Common myeloid progenitor, CD34-positive (primary cell): ENCODE data around the gene ANO2. TPM values are rescaled to one million over a fixed set of nuclear protein-coding genes. Genes with fewer than 3 reads are reported as not detected.

Source experiments
- CTCF ChIA-PET: fragments of 350-600 bp; sonication (Branson Sonifier 250); formaldehyde crosslinking; loops from one replicate; lab custom pipeline; 2021; ENCODE audit warnings: antibody characterized with exemption; lab: Charles Lee
- POLR2A ChIA-PET: fragments of 350-600 bp; sonication (Branson Sonifier 250); formaldehyde crosslinking; loops from one replicate; lab custom pipeline; 2021; ENCODE audit warnings: antibody characterized with exemption; lab: Charles Lee
- DNase-seq, 3 donors: peaks; one replicate each; pipeline versions ENCODE4 v3.0.0 to v3.0.0-alpha.2; 2013
- H3K27ac ChIP-seq, 2 experiments: 1 replicate in 1 of 2; 2 replicates in 1 of 2; pipeline ENCODE4 v1.7.0; 2013; ENCODE audit warnings: inconsistent platforms in 2 of 2, low read length in 2 of 2, mild to moderate bottlenecking in 2 of 2, low read depth in 1 of 2, moderate library complexity in 1 of 2; ENCODE audit not compliant: severe bottlenecking in 2 of 2, insufficient read depth in 1 of 2, poor library complexity in 1 of 2
- H3K27me3 ChIP-seq, 5 experiments: replicated peaks in 2 of 5; 1 replicate in 3 of 5; 2 replicates in 2 of 5; pipeline versions ENCODE4 v1.6.1 to v1.7.0; 2013; ENCODE audit warnings: low read length in 4 of 5, mild to moderate bottlenecking in 2 of 5, moderate library complexity in 2 of 5, inconsistent platforms in 1 of 5; ENCODE audit not compliant: insufficient read depth in 5 of 5, control insufficient read depth in 4 of 5
- H3K36me3 ChIP-seq, 4 experiments: 1 replicate in 2 of 4; 2 replicates in 2 of 4; pipeline versions ENCODE4 v1.6.1 to v1.7.0; 2013; ENCODE audit warnings: low read length in 3 of 4, control low read depth in 1 of 4, mild to moderate bottlenecking in 1 of 4; ENCODE audit not compliant: control insufficient read depth in 4 of 4, insufficient read depth in 4 of 4
- H3K4me1 ChIP-seq, 4 experiments: 1 replicate in 3 of 4; 2 replicates in 1 of 4; pipeline versions ENCODE4 v1.6.1 to v1.7.1; 2013; ENCODE audit warnings: low read length in 3 of 4, mild to moderate bottlenecking in 3 of 4, control low read depth in 1 of 4, inconsistent platforms in 1 of 4, moderate library complexity in 1 of 4; ENCODE audit not compliant: control insufficient read depth in 4 of 4, insufficient read depth in 4 of 4; ENCODE audit errors: control extremely low read depth in 1 of 4
- H3K4me3 ChIP-seq, 7 experiments: 1 replicate in 4 of 7; 2 replicates in 3 of 7; pipeline versions ENCODE4 v1.5.1 to v1.7.0; 2013; ENCODE audit warnings: mild to moderate bottlenecking in 7 of 7, low read length in 6 of 7, moderate library complexity in 6 of 7, inconsistent platforms in 2 of 7, low read depth in 2 of 7, control low read depth in 1 of 7; ENCODE audit not compliant: insufficient read depth in 4 of 7, control insufficient read depth in 1 of 7; ENCODE audit errors: extremely low read depth in 1 of 7
- H3K9me3 ChIP-seq, 5 experiments: 1 replicate in 4 of 5; 2 replicates in 1 of 5; pipeline versions ENCODE4 v1.6.1 to v1.7.1; 2013; ENCODE audit warnings: low read length in 4 of 5, mild to moderate bottlenecking in 2 of 5, inconsistent platforms in 1 of 5, low read depth in 1 of 5, moderate library complexity in 1 of 5; ENCODE audit not compliant: control insufficient read depth in 4 of 5, insufficient read depth in 2 of 5; ENCODE audit errors: control extremely low read depth in 1 of 5
- WGBS: methylation state at CpG from one replicate; pipeline ENCODE4 v1.1.5; 2013; ENCODE audit not compliant: insufficient coverage; 5-methylcytosine and 5-hydroxymethylcytosine counted together
- polyA plus RNA-seq: library from polyadenylated mRNA; unstranded; fragments of 120-200 nt; gene quantifications from one replicate; pipeline ENCODE4 v1.2.1, GENCODE V29; 2013

ANO2 gene
- polyA plus RNA-seq = 0.09 TPM

- ChIA-PET POLR2A (no interaction called here), CTCF (interaction anchor here (1.5 to 1.9 kb wide), 2 partner anchors 18 to 21 kb away, joined by 4 to 5 read pairs; no protein-coding TSS in a partner anchor)
- peaks cover 0 to 3% (median 0%) of the 10 kb centered on the region in 5 experiments for H3K9me3 ChIP-seq
- 4% methylated on average over 53 of the region's 66 CpGs for WGBS
- H3K27ac ChIP-seq = no peak within 1 kb of the TSS
- peaks cover 0 to 29% (median 14%) of the 10 kb centered on the region in 4 experiments for H3K4me1 ChIP-seq
- peaks cover 7 to 36% (median 31%) of the 10 kb centered on the region in 5 experiments for H3K27me3 ChIP-seq
- DNase-seq = peak; percentile 15 to 49 (median 26)
- peak within 1 kb of the TSS; percentile 8 to 72 (median 35) for H3K4me3 ChIP-seq
- H3K36me3 ChIP-seq = no peaks in the 10 kb centered on the region
These were observed at the start of gene ANO2 for GRCh38 chr12:5945071-5946008. ANO2 (minus strand) TSS chr12:5945259; CDS start chr12:5945217, 42 bp downstream.

- H3K27ac ChIP-seq = no peak overlapping the region
- no peaks in the 10 kb centered on the region for H3K4me1 ChIP-seq
- WGBS = 90% methylated on average over 2 of the region's 3 CpGs
- ChIA-PET POLR2A (no interaction called here), CTCF (interaction anchor here (0.8 to 11.0 kb wide), 19 partner anchors 12 to 298 kb away, joined by 3 to 265 read pairs (median 7); no protein-coding TSS in a partner anchor)
- H3K36me3 ChIP-seq = peaks cover 0 to 4% (median 0%) of the 10 kb centered on the region in 4 experiments
- H3K4me3 ChIP-seq = no peak overlapping the region
- H3K27me3 ChIP-seq = no peaks in the 10 kb centered on the region
- H3K9me3 ChIP-seq = no peaks in the 10 kb centered on the region
- no peak for DNase-seq
These were observed 44.6 kb upstream of the ANO2 start for GRCh38 chr12:5989621-5990020.

GRCh38 chr12:5988659-5989116 lies 43.6 kb upstream of the ANO2 start:
- Histone ChIP-seq H3K4me3 (no peak overlapping the region), H3K27ac (no peak overlapping the region), H3K27me3 (no peaks in the 10 kb centered on the region), H3K36me3 (peaks cover 0 to 1% (median 0%) of the 10 kb centered on the region in 4 experiments), H3K4me1 (no peaks in the 10 kb centered on the region), H3K9me3 (no peaks in the 10 kb centered on the region)
- ChIA-PET POLR2A (interaction anchor here (0.7 to 1.4 kb wide), 2 partner anchors 43 to 49 kb away, joined by 4 read pairs; no protein-coding TSS in a partner anchor), CTCF (interaction anchor here (0.6 to 11.0 kb wide), 30 partner anchors 11 to 556 kb away, joined by 3 to 265 read pairs (median 6); partner anchors contain the start of gene NTF3)
- peak; percentile 69 to 88 (median 81) for DNase-seq
- WGBS = 3% methylated on average over 9 of the region's 10 CpGs

- POLR2A ChIA-PET = interaction anchor here (0.7 to 1.4 kb wide), 2 partner anchors 43 to 50 kb away, joined by 4 read pairs; no protein-coding TSS in a partner anchor
- no peaks in the 10 kb centered on the region for H3K27me3 ChIP-seq
- DNase-seq = no peak
- H3K4me3 ChIP-seq = no peak overlapping the region
- 93% methylated on average over 6 of the region's 10 CpGs for WGBS
- no peak overlapping the region for H3K27ac ChIP-seq
- H3K9me3 ChIP-seq = no peaks in the 10 kb centered on the region
- H3K4me1 ChIP-seq = no peaks in the 10 kb centered on the region
- no peaks in the 10 kb centered on the region for H3K36me3 ChIP-seq
- CTCF ChIA-PET = interaction anchor here (0.6 to 11.0 kb wide), 26 partner anchors 11 to 307 kb away, joined by 3 to 265 read pairs (median 6); no protein-coding TSS in a partner anchor
These were observed 43.0 kb upstream of the ANO2 start for GRCh38 chr12:5988088-5988487.

GRCh38 chr12:5987573-5987972 lies 42.5 kb upstream of the ANO2 start:
- 91% methylated on average over 4 of the region's 5 CpGs for WGBS
- Histone ChIP-seq H3K4me1 (no peaks in the 10 kb centered on the region), H3K27me3 (no peaks in the 10 kb centered on the region), H3K27ac (no peak overlapping the region), H3K4me3 (no peak overlapping the region), H3K36me3 (no peaks in the 10 kb centered on the region), H3K9me3 (no peaks in the 10 kb centered on the region)
- DNase-seq = no peak
- ChIA-PET CTCF (interaction anchor here (0.9 to 11.0 kb wide), 19 partner anchors 10 to 300 kb away, joined by 3 to 265 read pairs (median 8); no protein-coding TSS in a partner anchor), POLR2A (interaction anchor here (1.4 kb wide), 1 partner anchor 51 kb away, joined by 4 read pairs; no protein-coding TSS in a partner anchor)

GRCh38 chr12:5985471-5985870 lies 40.4 kb upstream of the ANO2 start:
- Histone ChIP-seq H3K36me3 (no peaks in the 10 kb centered on the region), H3K9me3 (no peaks in the 10 kb centered on the region), H3K4me3 (no peak overlapping the region), H3K27me3 (no peaks in the 10 kb centered on the region), H3K27ac (no peak overlapping the region), H3K4me1 (no peaks in the 10 kb centered on the region)
- WGBS = 84% methylated on average over 7 of the region's 8 CpGs
- no peak for DNase-seq
- POLR2A ChIA-PET = no interaction called here
- CTCF ChIA-PET = interaction anchor here (1.8 kb wide), 1 partner anchor 53 kb away, joined by 12 read pairs; no protein-coding TSS in a partner anchor
